Measurements from ENCODE around the gene TGM1. TPM values are rescaled to one million over a fixed set of nuclear protein-coding genes. Genes with fewer than 3 reads are reported as not detected.

Gene TGM1
- total and polyA plus RNA-seq, 4 donors, result 0.28 to 1.5 (median 0.76) TPM

GRCh38 chr14:24264298-24264697 lies 1.3 kb upstream of the TGM1 start:
- Histone ChIP-seq H3K9me3 (ENCODE audit: control insufficient read depth in 4 of 4, low read length in 3 of 4) (no peaks in the 10 kb centered on the region), H3K4me1 (ENCODE audit: control insufficient read depth in 4 of 4, insufficient read depth in 4 of 4, low read length in 3 of 4) (no peaks in the 10 kb centered on the region), H3K27ac (ENCODE audit: low read depth in 1 of 2, low read length in 2 of 2) (no peak overlapping the region), H3K36me3 (ENCODE audit: control insufficient read depth in 4 of 4, insufficient read depth in 3 of 4, low read depth in 1 of 4, low read length in 3 of 4) (peaks cover 0 to 40% (median 10%) of the 10 kb centered on the region in 4 donors), H3K27me3 (ENCODE audit: control insufficient read depth in 4 of 4, insufficient read depth in 4 of 4, low read length in 3 of 4) (no peaks in the 10 kb centered on the region), H3K9ac (ENCODE audit: low read depth in 1 of 2, low read length in 2 of 2) (no peak overlapping the region), H3K4me3 (ENCODE audit: low read depth in 1 of 3, low read length in 3 of 3) (no peak overlapping the region)
- WGBS, result 94% methylated on average over 6 of the region's 6 CpGs
- TF ChIP-seq MAX (IDR thresholded peaks at IDR 0.05), result no peak
- no peak for TF ChIP-seq HNF4G (IDR thresholded peaks at IDR 0.05)
- TF ChIP-seq FOXA2 (IDR thresholded peaks at IDR 0.05), result no peak
- TF ChIP-seq GABPA (IDR thresholded peaks at IDR 0.05 in 1 of 2, conservative IDR thresholded peaks at IDR 0.05 in 1 of 2), result no peak
- no peak for TF ChIP-seq RAD21 (IDR thresholded peaks at IDR 0.05)
- no peak for TF ChIP-seq EGR1 (IDR thresholded peaks at IDR 0.05; ENCODE audit: low read depth in 2 of 2)
- TF ChIP-seq, protein P1, sequence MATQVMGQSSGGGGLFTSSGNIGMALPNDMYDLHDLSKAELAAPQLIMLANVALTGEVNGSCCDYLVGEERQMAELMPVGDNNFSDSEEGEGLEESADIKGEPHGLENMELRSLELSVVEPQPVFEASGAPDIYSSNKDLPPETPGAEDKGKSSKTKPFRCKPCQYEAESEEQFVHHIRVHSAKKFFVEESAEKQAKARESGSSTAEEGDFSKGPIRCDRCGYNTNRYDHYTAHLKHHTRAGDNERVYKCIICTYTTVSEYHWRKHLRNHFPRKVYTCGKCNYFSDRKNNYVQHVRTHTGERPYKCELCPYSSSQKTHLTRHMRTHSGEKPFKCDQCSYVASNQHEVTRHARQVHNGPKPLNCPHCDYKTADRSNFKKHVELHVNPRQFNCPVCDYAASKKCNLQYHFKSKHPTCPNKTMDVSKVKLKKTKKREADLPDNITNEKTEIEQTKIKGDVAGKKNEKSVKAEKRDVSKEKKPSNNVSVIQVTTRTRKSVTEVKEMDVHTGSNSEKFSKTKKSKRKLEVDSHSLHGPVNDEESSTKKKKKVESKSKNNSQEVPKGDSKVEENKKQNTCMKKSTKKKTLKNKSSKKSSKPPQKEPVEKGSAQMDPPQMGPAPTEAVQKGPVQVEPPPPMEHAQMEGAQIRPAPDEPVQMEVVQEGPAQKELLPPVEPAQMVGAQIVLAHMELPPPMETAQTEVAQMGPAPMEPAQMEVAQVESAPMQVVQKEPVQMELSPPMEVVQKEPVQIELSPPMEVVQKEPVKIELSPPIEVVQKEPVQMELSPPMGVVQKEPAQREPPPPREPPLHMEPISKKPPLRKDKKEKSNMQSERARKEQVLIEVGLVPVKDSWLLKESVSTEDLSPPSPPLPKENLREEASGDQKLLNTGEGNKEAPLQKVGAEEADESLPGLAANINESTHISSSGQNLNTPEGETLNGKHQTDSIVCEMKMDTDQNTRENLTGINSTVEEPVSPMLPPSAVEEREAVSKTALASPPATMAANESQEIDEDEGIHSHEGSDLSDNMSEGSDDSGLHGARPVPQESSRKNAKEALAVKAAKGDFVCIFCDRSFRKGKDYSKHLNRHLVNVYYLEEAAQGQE (IDR thresholded peaks at IDR 0.05), result no peak
- TF ChIP-seq FOXA1 (IDR thresholded peaks at IDR 0.05), result no peak
- TF ChIP-seq HNF4A (conservative IDR thresholded peaks at IDR 0.05), result no peak
- TF ChIP-seq TAF1 (conservative IDR thresholded peaks at IDR 0.05), result no peak
- TF ChIP-seq YY1 (IDR thresholded peaks at IDR 0.05), result no peak
- TF ChIP-seq ATF3 (IDR thresholded peaks at IDR 0.05), result no peak
- no peak for TF ChIP-seq SP1 (IDR thresholded peaks at IDR 0.05)
- TF ChIP-seq, protein P2, sequence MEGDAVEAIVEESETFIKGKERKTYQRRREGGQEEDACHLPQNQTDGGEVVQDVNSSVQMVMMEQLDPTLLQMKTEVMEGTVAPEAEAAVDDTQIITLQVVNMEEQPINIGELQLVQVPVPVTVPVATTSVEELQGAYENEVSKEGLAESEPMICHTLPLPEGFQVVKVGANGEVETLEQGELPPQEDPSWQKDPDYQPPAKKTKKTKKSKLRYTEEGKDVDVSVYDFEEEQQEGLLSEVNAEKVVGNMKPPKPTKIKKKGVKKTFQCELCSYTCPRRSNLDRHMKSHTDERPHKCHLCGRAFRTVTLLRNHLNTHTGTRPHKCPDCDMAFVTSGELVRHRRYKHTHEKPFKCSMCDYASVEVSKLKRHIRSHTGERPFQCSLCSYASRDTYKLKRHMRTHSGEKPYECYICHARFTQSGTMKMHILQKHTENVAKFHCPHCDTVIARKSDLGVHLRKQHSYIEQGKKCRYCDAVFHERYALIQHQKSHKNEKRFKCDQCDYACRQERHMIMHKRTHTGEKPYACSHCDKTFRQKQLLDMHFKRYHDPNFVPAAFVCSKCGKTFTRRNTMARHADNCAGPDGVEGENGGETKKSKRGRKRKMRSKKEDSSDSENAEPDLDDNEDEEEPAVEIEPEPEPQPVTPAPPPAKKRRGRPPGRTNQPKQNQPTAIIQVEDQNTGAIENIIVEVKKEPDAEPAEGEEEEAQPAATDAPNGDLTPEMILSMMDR (IDR thresholded peaks at IDR 0.05; ENCODE audit: low read depth, low read length, missing input control), result no peak
- TF ChIP-seq, protein P3, sequence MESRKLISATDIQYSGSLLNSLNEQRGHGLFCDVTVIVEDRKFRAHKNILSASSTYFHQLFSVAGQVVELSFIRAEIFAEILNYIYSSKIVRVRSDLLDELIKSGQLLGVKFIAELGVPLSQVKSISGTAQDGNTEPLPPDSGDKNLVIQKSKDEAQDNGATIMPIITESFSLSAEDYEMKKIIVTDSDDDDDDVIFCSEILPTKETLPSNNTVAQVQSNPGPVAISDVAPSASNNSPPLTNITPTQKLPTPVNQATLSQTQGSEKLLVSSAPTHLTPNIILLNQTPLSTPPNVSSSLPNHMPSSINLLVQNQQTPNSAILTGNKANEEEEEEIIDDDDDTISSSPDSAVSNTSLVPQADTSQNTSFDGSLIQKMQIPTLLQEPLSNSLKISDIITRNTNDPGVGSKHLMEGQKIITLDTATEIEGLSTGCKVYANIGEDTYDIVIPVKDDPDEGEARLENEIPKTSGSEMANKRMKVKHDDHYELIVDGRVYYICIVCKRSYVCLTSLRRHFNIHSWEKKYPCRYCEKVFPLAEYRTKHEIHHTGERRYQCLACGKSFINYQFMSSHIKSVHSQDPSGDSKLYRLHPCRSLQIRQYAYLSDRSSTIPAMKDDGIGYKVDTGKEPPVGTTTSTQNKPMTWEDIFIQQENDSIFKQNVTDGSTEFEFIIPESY (IDR thresholded peaks at IDR 0.05), result no peak
- no peak for DNase-seq (ENCODE audit: low spot score)

DNA sequence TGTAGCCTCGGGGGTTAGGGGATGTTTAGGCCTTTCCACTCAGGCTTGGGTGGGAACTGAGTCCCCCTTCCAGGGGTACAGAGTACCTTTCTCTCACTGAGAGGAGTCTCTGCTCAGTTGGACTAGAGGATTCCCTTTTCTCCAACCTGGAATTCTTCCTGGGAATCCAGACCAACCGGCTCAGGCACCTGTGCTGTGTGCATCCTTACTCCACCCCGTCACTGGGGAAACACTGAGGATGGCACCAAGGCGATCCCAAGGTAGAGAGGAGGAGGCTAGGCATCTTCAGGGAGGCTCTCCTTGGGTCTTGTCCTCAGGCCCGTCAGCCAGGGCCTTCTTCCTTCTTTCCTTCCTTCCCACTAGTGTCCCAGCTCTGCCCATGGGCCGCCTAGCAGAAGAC lies 871 bp upstream of the TGM1 start:
- Histone ChIP-seq H3K36me3 (ENCODE audit: control insufficient read depth in 4 of 4, insufficient read depth in 3 of 4, low read depth in 1 of 4, low read length in 3 of 4) (peaks cover 0 to 36% (median 8%) of the 10 kb centered on the region in 4 donors), H3K9ac (ENCODE audit: low read depth in 1 of 2, low read length in 2 of 2) (no peak overlapping the region), H3K27ac (ENCODE audit: low read depth in 1 of 2, low read length in 2 of 2) (no peak overlapping the region), H3K9me3 (ENCODE audit: control insufficient read depth in 4 of 4, low read length in 3 of 4) (no peaks in the 10 kb centered on the region), H3K4me1 (ENCODE audit: control insufficient read depth in 4 of 4, insufficient read depth in 4 of 4, low read length in 3 of 4) (no peaks in the 10 kb centered on the region), H3K4me3 (ENCODE audit: low read depth in 1 of 3, low read length in 3 of 3) (no peak overlapping the region), H3K27me3 (ENCODE audit: control insufficient read depth in 4 of 4, insufficient read depth in 4 of 4, low read length in 3 of 4) (no peaks in the 10 kb centered on the region)
- no peak for DNase-seq (ENCODE audit: low spot score)
- 87% methylated on average over 6 of the region's 6 CpGs for whole genome bisulfite sequencing
- TF ChIP-seq SP1 (IDR thresholded peaks at IDR 0.05) (no peak), EGR1 (IDR thresholded peaks at IDR 0.05; ENCODE audit: low read depth in 2 of 2) (no peak), RAD21 (IDR thresholded peaks at IDR 0.05) (no peak), NR2F2 (IDR thresholded peaks at IDR 0.05) (no peak), MAX (IDR thresholded peaks at IDR 0.05) (no peak), HNF4A (conservative IDR thresholded peaks at IDR 0.05) (no peak), RXRA (IDR thresholded peaks at IDR 0.05) (no peak), FOXA1 (IDR thresholded peaks at IDR 0.05) (no peak), YY1 (IDR thresholded peaks at IDR 0.05) (no peak), FOXA2 (IDR thresholded peaks at IDR 0.05) (no peak)
- TF ChIP-seq, protein P2 (IDR thresholded peaks at IDR 0.05; ENCODE audit: low read depth, low read length, missing input control), result no peak
- TF ChIP-seq, protein P3 (IDR thresholded peaks at IDR 0.05), result no peak

All from liver (tissue), 9 donors.